HepG2 (cell line): ENCODE data around the gene CDRT4.

Experiments
- BRCA1 ChIP-seq: sonication (generic); formaldehyde crosslinking; IDR thresholded peaks from 2 replicates; pipeline ENCODE4 v1.4.0; 2020; ENCODE audit warnings: missing genetic modification reagents
- PHB2 ChIP-seq: fragments of 450-650 bp; IDR thresholded peaks from 2 replicates; pipeline ENCODE4 v1.6.1; 2018; ENCODE audit not compliant: partially characterized antibody
- POLR2A ChIP-seq, 2 experiments: IDR thresholded peaks; 2 replicates each; pipeline ENCODE4 v1.6.1; 2011; ENCODE audit warnings: low read depth in 2 of 2, low read length in 2 of 2, mild to moderate bottlenecking in 1 of 2, moderate library complexity in 1 of 2; ENCODE audit not compliant: insufficient read depth in 1 of 2
- THYN1 ChIP-seq: sonication (generic); formaldehyde crosslinking; IDR thresholded peaks from 2 replicates; pipeline ENCODE4 v1.8.1; 2023; ENCODE audit warnings: low read depth, mild to moderate bottlenecking, moderate library complexity, missing genetic modification reagents, borderline replicate concordance
- ZMYM3 ChIP-seq: sonication (generic); formaldehyde crosslinking; IDR thresholded peaks from 2 replicates; pipeline ENCODE4 v1.5.1; 2020; ENCODE audit warnings: mild to moderate bottlenecking, missing genetic modification reagents
- ZSCAN20 ChIP-seq: sonication (generic); formaldehyde crosslinking; IDR thresholded peaks from 2 replicates; pipeline ENCODE4 v1.4.0; 2020; ENCODE audit warnings: missing genetic modification reagents, mild to moderate bottlenecking, borderline replicate concordance
- ZSCAN21 ChIP-seq: sonication (generic); formaldehyde crosslinking; IDR thresholded peaks from 2 replicates; pipeline ENCODE4 v1.8.0; 2022; ENCODE audit warnings: mild to moderate bottlenecking, missing genetic modification reagents, moderate library complexity, borderline replicate concordance
- TF ChIP-seq, protein P1 (sequence below): sonication (generic); formaldehyde crosslinking; IDR thresholded peaks from 2 replicates; pipeline ENCODE4 v1.4.0; 2020; ENCODE audit warnings: low read depth, missing genetic modification reagents
- TF ChIP-seq, protein P2 (sequence below), 2 experiments: sonication (generic) in 1 of 2; formaldehyde crosslinking in 1 of 2; IDR thresholded peaks; 2 replicates each; pipeline versions ENCODE4 v1.5.1 to v1.6.1; 2011 to 2020; ENCODE audit warnings: borderline replicate concordance in 1 of 2, low read depth in 1 of 2, low read length in 1 of 2, mild to moderate bottlenecking in 1 of 2, missing genetic modification reagents in 1 of 2, moderate library complexity in 1 of 2
- TF ChIP-seq, protein P3 (sequence below): sonication (generic); formaldehyde crosslinking; IDR thresholded peaks from 2 replicates; pipeline ENCODE4 v1.5.0; 2020; ENCODE audit warnings: missing genetic modification reagents

DNA sequence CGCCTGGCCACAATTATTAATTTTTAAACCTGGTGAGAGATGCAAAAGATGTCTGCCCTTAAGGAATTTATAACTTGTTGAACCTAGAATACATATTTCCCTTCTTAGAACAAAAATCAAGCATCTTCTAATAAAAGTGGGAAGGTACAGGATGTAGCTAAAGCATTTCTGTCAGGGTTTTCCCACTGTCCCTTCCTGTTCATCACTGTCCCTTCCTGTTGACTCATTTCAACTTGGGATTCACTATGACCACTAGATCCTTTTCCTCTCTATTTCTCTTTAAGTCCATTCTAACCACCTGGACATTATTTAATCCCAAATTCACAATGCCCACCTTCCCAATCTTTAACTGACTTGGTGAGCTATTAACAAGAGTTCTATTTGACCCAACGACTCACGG is 33.9 kb upstream of the CDRT4 start:
- TF ChIP-seq, protein P1, sequence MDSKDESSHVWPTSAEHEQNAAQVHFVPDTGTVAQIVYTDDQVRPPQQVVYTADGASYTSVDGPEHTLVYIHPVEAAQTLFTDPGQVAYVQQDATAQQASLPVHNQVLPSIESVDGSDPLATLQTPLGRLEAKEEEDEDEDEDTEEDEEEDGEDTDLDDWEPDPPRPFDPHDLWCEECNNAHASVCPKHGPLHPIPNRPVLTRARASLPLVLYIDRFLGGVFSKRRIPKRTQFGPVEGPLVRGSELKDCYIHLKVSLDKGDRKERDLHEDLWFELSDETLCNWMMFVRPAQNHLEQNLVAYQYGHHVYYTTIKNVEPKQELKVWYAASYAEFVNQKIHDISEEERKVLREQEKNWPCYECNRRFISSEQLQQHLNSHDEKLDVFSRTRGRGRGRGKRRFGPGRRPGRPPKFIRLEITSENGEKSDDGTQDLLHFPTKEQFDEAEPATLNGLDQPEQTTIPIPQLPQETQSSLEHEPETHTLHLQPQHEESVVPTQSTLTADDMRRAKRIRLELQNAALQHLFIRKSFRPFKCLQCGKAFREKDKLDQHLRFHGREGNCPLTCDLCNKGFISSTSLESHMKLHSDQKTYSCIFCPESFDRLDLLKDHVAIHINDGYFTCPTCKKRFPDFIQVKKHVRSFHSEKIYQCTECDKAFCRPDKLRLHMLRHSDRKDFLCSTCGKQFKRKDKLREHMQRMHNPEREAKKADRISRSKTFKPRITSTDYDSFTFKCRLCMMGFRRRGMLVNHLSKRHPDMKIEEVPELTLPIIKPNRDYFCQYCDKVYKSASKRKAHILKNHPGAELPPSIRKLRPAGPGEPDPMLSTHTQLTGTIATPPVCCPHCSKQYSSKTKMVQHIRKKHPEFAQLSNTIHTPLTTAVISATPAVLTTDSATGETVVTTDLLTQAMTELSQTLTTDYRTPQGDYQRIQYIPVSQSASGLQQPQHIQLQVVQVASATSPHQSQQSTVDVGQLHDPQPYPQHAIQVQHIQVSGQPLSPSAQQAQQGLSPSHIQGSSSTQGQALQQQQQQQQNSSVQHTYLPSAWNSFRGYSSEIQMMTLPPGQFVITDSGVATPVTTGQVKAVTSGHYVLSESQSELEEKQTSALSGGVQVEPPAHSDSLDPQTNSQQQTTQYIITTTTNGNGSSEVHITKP = no peak
- TF ChIP-seq, protein P2, sequence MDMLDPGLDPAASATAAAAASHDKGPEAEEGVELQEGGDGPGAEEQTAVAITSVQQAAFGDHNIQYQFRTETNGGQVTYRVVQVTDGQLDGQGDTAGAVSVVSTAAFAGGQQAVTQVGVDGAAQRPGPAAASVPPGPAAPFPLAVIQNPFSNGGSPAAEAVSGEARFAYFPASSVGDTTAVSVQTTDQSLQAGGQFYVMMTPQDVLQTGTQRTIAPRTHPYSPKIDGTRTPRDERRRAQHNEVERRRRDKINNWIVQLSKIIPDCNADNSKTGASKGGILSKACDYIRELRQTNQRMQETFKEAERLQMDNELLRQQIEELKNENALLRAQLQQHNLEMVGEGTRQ (IDR thresholded peaks at IDR 0.05; ENCODE audit: low read depth, low read length) = no peak
- TF ChIP-seq, protein P2 (CRISPR knock-in tag; IDR thresholded peaks at IDR 0.05; ENCODE audit: borderline replicate concordance) = no peak
- TF ChIP-seq ZSCAN20 (CRISPR knock-in tag) = no peak
- no peak for TF ChIP-seq POLR2A (IDR thresholded peaks at IDR 0.05; ENCODE audit: insufficient read depth in 1 of 2, low read depth in 2 of 2, low read length in 2 of 2)
- TF ChIP-seq ZMYM3 = no peak
- TF ChIP-seq BRCA1 (CRISPR knock-in tag) = no peak
- TF ChIP-seq, protein P3, sequence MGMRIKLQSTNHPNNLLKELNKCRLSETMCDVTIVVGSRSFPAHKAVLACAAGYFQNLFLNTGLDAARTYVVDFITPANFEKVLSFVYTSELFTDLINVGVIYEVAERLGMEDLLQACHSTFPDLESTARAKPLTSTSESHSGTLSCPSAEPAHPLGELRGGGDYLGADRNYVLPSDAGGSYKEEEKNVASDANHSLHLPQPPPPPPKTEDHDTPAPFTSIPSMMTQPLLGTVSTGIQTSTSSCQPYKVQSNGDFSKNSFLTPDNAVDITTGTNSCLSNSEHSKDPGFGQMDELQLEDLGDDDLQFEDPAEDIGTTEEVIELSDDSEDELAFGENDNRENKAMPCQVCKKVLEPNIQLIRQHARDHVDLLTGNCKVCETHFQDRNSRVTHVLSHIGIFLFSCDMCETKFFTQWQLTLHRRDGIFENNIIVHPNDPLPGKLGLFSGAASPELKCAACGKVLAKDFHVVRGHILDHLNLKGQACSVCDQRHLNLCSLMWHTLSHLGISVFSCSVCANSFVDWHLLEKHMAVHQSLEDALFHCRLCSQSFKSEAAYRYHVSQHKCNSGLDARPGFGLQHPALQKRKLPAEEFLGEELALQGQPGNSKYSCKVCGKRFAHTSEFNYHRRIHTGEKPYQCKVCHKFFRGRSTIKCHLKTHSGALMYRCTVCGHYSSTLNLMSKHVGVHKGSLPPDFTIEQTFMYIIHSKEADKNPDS (CRISPR knock-in tag) = no peak
- TF ChIP-seq PHB2 = no peak
- no peak for TF ChIP-seq ZSCAN21 (CRISPR knock-in tag)
- TF ChIP-seq THYN1 (CRISPR knock-in tag) = no peak
